Endothelial cell of umbilical vein (primary cell): ENCODE measurements around the gene GPR61. TPM values are rescaled to one million over a fixed set of nuclear protein-coding genes. Genes with fewer than 3 reads are reported as not detected.

Source experiments
- BruUV-seq: library from RNA; stranded (reverse); fragments of 400-500 nt; replicated peaks from 2 replicates; lab custom pipeline; 2021; lab: Mats Ljungman, UMichigan
- CTCF ChIA-PET: fragments of 300-600, 350-600 bp; sonication (Branson Sonifier 250); formaldehyde crosslinking; loops from one replicate; lab custom pipeline; 2021; ENCODE audit warnings: antibody characterized with exemption, inconsistent platforms; lab: Charles Lee
- POLR2A ChIA-PET: fragments of 300-600, 350-600 bp; sonication (Branson Sonifier 250); formaldehyde crosslinking; loops from one replicate; lab custom pipeline; 2021; ENCODE audit warnings: antibody characterized with exemption, inconsistent platforms; lab: Charles Lee
- DNase-seq: peaks from one replicate; pipeline ENCODE4 v3.0.0-alpha.2; 2011; ENCODE audit warnings: low read depth, low spot score
- FAIRE-seq: peaks from 2 replicates; lab custom pipeline; 2011; peaks lifted over from hg19 to GRCh38; lab: Jason Lieb, UNC
- H2AFZ ChIP-seq: 2 replicates; pipeline ENCODE4 v1.6.0; 2012; ENCODE audit warnings: low read depth, low read length, control low read depth, inconsistent platforms
- H3K27ac ChIP-seq: 2 replicates; pipeline ENCODE4 v1.5.1; 2011; ENCODE audit warnings: low read depth, mild to moderate bottlenecking, control low read depth, low read length, moderate library complexity; ENCODE audit not compliant: insufficient read depth
- H3K27me3 ChIP-seq, 2 experiments: 2 replicates each; pipeline versions ENCODE4 v1.6.0 to v1.6.1; 2011; ENCODE audit warnings: low read length in 2 of 2, mixed read lengths in 1 of 2; ENCODE audit not compliant: control insufficient read depth in 2 of 2, insufficient read depth in 2 of 2
- H3K36me3 ChIP-seq, 2 experiments: 2 replicates in 1 of 2; 3 replicates in 1 of 2; pipeline ENCODE4 v1.5.1; 2011; ENCODE audit warnings: low read length in 2 of 2, mild to moderate bottlenecking in 1 of 2, moderate library complexity in 1 of 2; ENCODE audit not compliant: control insufficient read depth in 2 of 2, insufficient read depth in 2 of 2; ENCODE audit errors: extremely low read depth in 1 of 2
- H3K4me1 ChIP-seq: 3 replicates; pipeline ENCODE4 v1.5.1; 2011; ENCODE audit warnings: mild to moderate bottlenecking, low read length; ENCODE audit not compliant: control insufficient read depth, insufficient read depth; ENCODE audit errors: extremely low read depth
- H3K4me2 ChIP-seq: 2 replicates; pipeline ENCODE4 v1.6.1; 2011; ENCODE audit warnings: low read length, control low read depth, mixed read lengths; ENCODE audit not compliant: insufficient read depth
- H3K4me3 ChIP-seq, 3 experiments: fragments of 200-600 bp in 1 of 3; sonication (generic), shearing (Covaris generic) in 1 of 3; replicated peaks in 1 of 3; 2 replicates each; pipeline ENCODE4 v1.5.1; 2011 to 2016; ENCODE audit warnings: control low read depth in 3 of 3, low read length in 3 of 3, mild to moderate bottlenecking in 2 of 3, inconsistent platforms in 1 of 3, low read depth in 1 of 3, moderate library complexity in 1 of 3; ENCODE audit not compliant: insufficient read depth in 1 of 3
- H3K79me2 ChIP-seq: 2 replicates; pipeline ENCODE4 v1.6.0; 2012; ENCODE audit warnings: low read length, inconsistent platforms; ENCODE audit not compliant: control insufficient read depth, insufficient read depth
- H3K9ac ChIP-seq: replicated peaks from 2 replicates; pipeline ENCODE3; 2011; ENCODE audit warnings: low read length, control low read depth; ENCODE audit not compliant: insufficient read depth; ENCODE audit errors: extremely low read depth
- H3K9me1 ChIP-seq: replicated peaks from 3 replicates; pipeline ENCODE4 v1.6.0; 2011; ENCODE audit warnings: mild to moderate bottlenecking, low read length; ENCODE audit not compliant: control insufficient read depth, insufficient read depth; ENCODE audit errors: extremely low read depth
- H3K9me3 ChIP-seq: replicated peaks from 2 replicates; pipeline ENCODE4 v1.5.1; 2012; ENCODE audit warnings: low read length, inconsistent platforms; ENCODE audit not compliant: control insufficient read depth, insufficient read depth
- H4K20me1 ChIP-seq: replicated peaks from 2 replicates; pipeline ENCODE3; 2011; ENCODE audit warnings: mild to moderate bottlenecking, low read length; ENCODE audit not compliant: control insufficient read depth, insufficient read depth; ENCODE audit errors: extremely low read depth
- EZH2 ChIP-seq: IDR thresholded peaks from 2 replicates; pipeline ENCODE4 v1.6.1; 2012; ENCODE audit warnings: borderline replicate concordance, low read depth, mild to moderate bottlenecking, moderate library complexity, low read length, inconsistent platforms; ENCODE audit not compliant: severe bottlenecking
- FOS ChIP-seq: IDR thresholded peaks from 2 replicates; pipeline ENCODE4 v1.6.1; 2011; ENCODE audit warnings: mild to moderate bottlenecking, low read length, moderate library complexity, borderline replicate concordance; ENCODE audit not compliant: insufficient read depth
- GATA2 ChIP-seq: IDR thresholded peaks from 2 replicates; pipeline ENCODE4 v1.7.0; 2011; ENCODE audit warnings: low read depth, mild to moderate bottlenecking, moderate library complexity, mixed read lengths, low read length; ENCODE audit not compliant: insufficient read length, insufficient read depth
- JUN ChIP-seq: IDR thresholded peaks from 2 replicates; pipeline ENCODE4 v1.6.1; 2011; ENCODE audit warnings: borderline replicate concordance, low read depth; ENCODE audit not compliant: insufficient read length, insufficient read depth
- MYC ChIP-seq: IDR thresholded peaks from one replicate; pipeline ENCODE4 v1.6.1; 2011; ENCODE audit warnings: mild to moderate bottlenecking, low read depth, low read length
- POLR2A ChIP-seq: IDR thresholded peaks from 2 replicates; pipeline ENCODE4 v1.6.1; 2012; ENCODE audit warnings: low read depth, mild to moderate bottlenecking, control low read depth, low read length
- POLR2AphosphoS5 ChIP-seq: IDR thresholded peaks from 2 replicates; pipeline ENCODE4 v1.6.1; 2012; ENCODE audit warnings: low read depth, mild to moderate bottlenecking, control low read depth, low read length, moderate library complexity; ENCODE audit not compliant: insufficient read depth
- dilution Hi-C: fragments of 300-500 bp; cut with MboI; formaldehyde crosslinking; loops from one replicate; pipeline ENCODE4 v1.15.0; 2019; ENCODE audit warnings: low sequenced_read_pairs; ENCODE audit not compliant: extremely low pct_ligation_motif_present
- intact Hi-C: fragments of 100-400 bp; cut with micrococcal nuclease; formaldehyde crosslinking; loops from one replicate; pipeline ENCODE4 v1.10.0; 2022
- polyA plus RNA-seq, 4 experiments: library from polyadenylated mRNA; depleted of rRNA in 3 of 4; stranded (reverse) in 3 of 4; unstranded in 1 of 4; fragments of >200 nt; gene quantifications; 2 replicates each; pipeline versions ENCODE4 v1.2.1 to v1.2.3, GENCODE V29; 2011 to 2012; ENCODE audit warnings: missing spikeins in 1 of 4
- total RNA-seq: library from RNA; stranded (reverse); gene quantifications from 2 replicates; pipeline ENCODE4 v1.2.3, GENCODE V29; 2021
- TF ChIP-seq, protein P1 (sequence below), 2 donors: IDR thresholded peaks; 1 replicate in 1 of 2; 2 replicates in 1 of 2; pipeline ENCODE4 v1.5.1; 2011; ENCODE audit warnings: low read length in 2 of 2, mild to moderate bottlenecking in 2 of 2, moderate library complexity in 2 of 2, control low read depth in 1 of 2, inconsistent platforms in 1 of 2, low read depth in 1 of 2; ENCODE audit not compliant: insufficient read depth in 1 of 2; ENCODE audit errors: extremely low read depth in 1 of 2
- TF ChIP-seq, protein P2 (sequence below): IDR thresholded peaks from 2 replicates; pipeline ENCODE4 v1.6.1; 2011; ENCODE audit not compliant: insufficient read depth, insufficient read length

GPR61 gene
- total and polyA plus RNA-seq, 2 donors (not counting 3 experiments of a cell fraction or from before 2014, with no cell fraction given), result not detected

DNA sequence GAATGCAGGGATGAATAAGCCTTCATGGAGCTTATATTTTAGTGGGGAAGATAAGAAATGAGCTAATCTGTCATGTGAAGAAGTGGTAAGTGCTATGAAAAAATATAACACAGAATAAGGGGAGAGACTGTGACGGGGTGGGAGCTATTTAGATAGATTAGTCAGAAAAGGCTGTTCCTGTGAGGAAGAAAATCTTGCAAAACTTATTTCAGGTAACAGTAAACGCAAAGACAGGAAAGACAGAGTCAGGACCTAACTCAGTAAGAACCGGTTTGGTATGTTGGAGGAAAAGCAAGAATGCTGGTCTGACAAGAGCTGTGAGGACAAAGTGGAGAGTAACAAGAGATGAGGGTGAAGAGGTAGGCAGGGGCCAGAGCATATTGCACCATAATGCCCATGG, 30.7 kb downstream of the GPR61 start:
- Histone ChIP-seq H3K27me3 (no peaks in the 10 kb centered on the region), H3K4me1 (peaks cover 12% of the 10 kb centered on the region), H3K79me2 (peaks cover 86% of the 10 kb centered on the region), H2AFZ (no peak overlapping the region), H3K9me3 (no peaks in the 10 kb centered on the region), H3K4me2 (no peak overlapping the region), H3K27ac (no peak overlapping the region), H3K9me1 (no peaks in the 10 kb centered on the region), H3K9ac (no peak overlapping the region), H3K36me3 (peaks cover 0 to 3% of the 10 kb centered on the region in 2 experiments), H4K20me1 (peaks cover 13% of the 10 kb centered on the region), H3K4me3 (no peak overlapping the region)
- intact Hi-C loops, result no loop called here
- CTCF ChIA-PET, result interaction anchor here (0.8 to 2.9 kb wide), 7 partner anchors 9 to 70 kb away, joined by 3 to 16 read pairs (median 4); no protein-coding TSS in a partner anchor
- no TSS peak for BruUV-seq
- FAIRE-seq (no peak), DNase-seq (peak; percentile 24)
- TF ChIP-seq FOS (no peak), EZH2 (no peak), POLR2A (no peak), JUN (no peak), POLR2AphosphoS5 (no peak), GATA2 (no peak), MYC (no peak)
- TF ChIP-seq, protein P1, sequence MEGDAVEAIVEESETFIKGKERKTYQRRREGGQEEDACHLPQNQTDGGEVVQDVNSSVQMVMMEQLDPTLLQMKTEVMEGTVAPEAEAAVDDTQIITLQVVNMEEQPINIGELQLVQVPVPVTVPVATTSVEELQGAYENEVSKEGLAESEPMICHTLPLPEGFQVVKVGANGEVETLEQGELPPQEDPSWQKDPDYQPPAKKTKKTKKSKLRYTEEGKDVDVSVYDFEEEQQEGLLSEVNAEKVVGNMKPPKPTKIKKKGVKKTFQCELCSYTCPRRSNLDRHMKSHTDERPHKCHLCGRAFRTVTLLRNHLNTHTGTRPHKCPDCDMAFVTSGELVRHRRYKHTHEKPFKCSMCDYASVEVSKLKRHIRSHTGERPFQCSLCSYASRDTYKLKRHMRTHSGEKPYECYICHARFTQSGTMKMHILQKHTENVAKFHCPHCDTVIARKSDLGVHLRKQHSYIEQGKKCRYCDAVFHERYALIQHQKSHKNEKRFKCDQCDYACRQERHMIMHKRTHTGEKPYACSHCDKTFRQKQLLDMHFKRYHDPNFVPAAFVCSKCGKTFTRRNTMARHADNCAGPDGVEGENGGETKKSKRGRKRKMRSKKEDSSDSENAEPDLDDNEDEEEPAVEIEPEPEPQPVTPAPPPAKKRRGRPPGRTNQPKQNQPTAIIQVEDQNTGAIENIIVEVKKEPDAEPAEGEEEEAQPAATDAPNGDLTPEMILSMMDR (IDR thresholded peaks at IDR 0.05; ENCODE audit: extremely low read depth in 1 of 2, insufficient read depth in 1 of 2, low read depth in 1 of 2, low read length in 2 of 2), result no peak
- TF ChIP-seq, protein P2, sequence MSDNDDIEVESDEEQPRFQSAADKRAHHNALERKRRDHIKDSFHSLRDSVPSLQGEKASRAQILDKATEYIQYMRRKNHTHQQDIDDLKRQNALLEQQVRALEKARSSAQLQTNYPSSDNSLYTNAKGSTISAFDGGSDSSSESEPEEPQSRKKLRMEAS, result no peak
- dilution Hi-C loops, result no loop called here
- POLR2A ChIA-PET, result no interaction called here
